Measurements from ENCODE around the gene HNRNPA2B1. TPM values are rescaled to one million over a fixed set of nuclear protein-coding genes. Genes with fewer than 3 reads are reported as not detected.

Gene HNRNPA2B1
- 237 and 272 TPM in 2 replicates for total RNA-seq (2014; rRNA removed; shearing (Covaris generic))

DNA sequence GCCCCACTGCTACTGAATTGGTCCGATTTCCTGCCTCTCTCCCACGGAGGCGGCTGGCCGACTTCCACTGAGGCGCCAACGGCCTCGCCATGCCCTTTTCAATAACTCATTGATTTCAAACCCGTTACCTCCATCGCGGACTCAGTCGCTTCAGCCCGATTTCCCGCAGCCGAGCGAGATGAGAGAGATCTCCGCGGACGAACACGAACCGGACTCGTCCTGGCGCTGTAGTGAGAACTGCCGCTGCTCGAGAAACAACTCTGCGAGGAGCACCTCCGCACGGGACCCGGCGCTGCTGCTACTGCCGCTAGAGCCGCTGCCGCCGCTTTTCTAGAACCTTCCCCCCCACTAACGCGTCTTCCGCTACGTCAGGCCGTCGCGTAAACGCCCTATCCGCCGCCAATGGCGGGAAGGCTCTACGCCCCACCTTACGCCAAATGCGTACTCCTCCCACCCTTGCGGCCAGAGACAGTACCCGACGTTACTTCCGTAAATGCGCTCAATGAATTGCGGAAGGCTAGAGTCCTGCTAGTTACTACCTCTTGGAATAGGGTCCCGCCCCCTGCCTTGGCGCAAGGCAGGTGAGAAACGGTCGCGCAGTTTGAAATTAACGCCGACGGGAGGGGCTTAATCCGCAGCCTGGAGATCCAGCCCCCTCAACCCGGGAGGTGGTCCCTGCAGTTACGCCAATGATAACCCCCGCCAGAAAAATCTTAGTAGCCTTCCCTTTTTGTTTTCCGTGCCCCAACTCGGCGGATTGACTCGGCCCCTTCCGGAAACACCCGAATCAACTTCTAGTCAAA is at the start of gene HNRNPA2B1:
Gene HNRNPA2B1 (minus strand): TSS at position 303 of the 803 bp plus-strand sequence. CDS start 169 bp downstream, at position 134.
- DNase-seq (ENCODE audit: low spot score): peak; percentile 100

DNA sequence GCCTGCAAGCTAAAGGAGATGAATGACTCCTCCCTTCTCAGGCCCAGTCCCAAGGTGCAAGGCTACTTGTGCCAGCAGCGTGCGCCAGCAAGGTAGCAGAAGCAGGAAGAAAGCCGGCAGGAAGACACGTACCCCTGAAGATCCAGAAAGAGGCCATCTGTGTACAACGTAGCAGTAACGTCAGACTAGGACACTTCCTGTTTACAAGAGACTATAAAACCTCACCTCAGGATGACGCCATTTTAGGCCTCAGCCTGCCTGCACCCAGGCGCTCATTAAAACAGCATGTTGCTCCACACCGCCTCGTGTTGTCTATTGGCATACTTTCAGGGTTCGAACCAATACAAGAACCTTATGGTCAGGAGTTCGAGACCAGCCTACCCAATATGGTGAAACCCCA is 49.7 kb upstream of the HNRNPA2B1 start:
- no peak for DNase-seq (ENCODE audit: low spot score)

GRCh38 chr7:26245150-26245549 is 44.6 kb upstream of the HNRNPA2B1 start:
- no peak for DNase-seq (ENCODE audit: low spot score)

GRCh38 chr7:26238032-26238431 is 37.5 kb upstream of the HNRNPA2B1 start:
- no peak for DNase-seq (ENCODE audit: low spot score)

- no peak for DNase-seq (ENCODE audit: low spot score)
These were observed 36.7 kb upstream of the HNRNPA2B1 start for GRCh38 chr7:26237035-26237807.

DNA sequence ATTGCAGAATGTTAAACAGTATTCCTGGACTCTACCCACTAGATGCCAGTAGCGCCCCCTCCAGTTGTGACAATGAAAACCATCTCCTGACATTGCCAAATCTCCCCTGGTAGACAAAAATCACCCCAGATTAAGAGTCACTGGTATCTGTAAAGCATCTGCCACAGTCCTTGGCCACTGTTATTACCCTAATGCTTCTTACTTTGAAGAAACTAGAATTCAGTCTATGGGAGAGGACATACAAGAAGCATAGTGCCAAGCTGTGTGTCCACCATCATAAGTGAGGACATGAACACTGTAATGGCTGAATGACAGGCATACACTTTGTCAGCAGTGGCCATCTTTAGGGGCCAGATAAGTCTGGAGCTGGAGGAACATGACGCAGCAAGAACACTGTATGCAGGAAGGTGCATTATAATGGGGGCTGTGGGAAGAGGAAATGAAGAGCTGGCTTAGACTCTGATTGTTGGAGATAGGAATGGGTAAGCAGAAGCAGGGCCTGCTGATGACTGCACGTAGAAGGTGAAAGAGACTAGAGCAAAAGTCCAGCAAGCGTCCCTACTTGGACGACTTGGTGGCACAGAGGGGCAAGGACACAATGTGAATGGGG is 33.5 kb upstream of the HNRNPA2B1 start:
- DNase-seq (ENCODE audit: low spot score): no peak

GRCh38 chr7:26227987-26228386 is 27.4 kb upstream of the HNRNPA2B1 start:
- DNase-seq (ENCODE audit: low spot score): no peak

DNA sequence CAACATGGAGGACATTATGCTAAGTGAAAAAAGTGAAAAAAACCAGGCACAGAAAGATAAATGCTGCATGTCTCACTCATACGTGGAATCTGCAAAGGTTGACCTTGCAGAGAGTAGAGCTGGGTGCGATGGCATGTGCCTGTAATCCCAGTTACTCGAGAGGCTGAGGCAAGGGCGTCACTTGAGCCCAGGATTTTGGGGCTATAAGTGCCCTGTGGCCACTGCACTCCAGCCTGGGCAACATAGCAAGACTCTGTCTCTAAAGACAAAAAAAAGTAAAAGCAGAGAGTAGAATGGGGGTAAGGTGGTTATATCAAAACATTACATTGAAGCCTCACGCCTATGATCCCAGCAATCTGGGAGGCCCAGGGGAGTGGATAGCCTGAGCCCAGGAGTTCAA is 23.8 kb upstream of the HNRNPA2B1 start:
- no peak for DNase-seq (ENCODE audit: low spot score)

GRCh38 chr7:26216049-26216448 is 15.5 kb upstream of the HNRNPA2B1 start:
- no peak for DNase-seq (ENCODE audit: low spot score)

- DNase-seq (ENCODE audit: low spot score): peak; percentile 12
These were observed 13.4 kb upstream of the HNRNPA2B1 start for GRCh38 chr7:26213807-26214515.

GRCh38 chr7:26212921-26213718 is 12.6 kb upstream of the HNRNPA2B1 start:
- no peak for DNase-seq (ENCODE audit: low spot score)

- no peak for DNase-seq (ENCODE audit: low spot score)
These were observed 7.5 kb upstream of the HNRNPA2B1 start for GRCh38 chr7:26208040-26208439.

- DNase-seq (ENCODE audit: low spot score): no peak
These were observed 2.5 kb upstream of the HNRNPA2B1 start for GRCh38 chr7:26203016-26203415.

- peak; percentile 64 for DNase-seq (ENCODE audit: low spot score)
These were observed 1.8 kb upstream of the HNRNPA2B1 start for GRCh38 chr7:26202019-26202990.

- peak; percentile 92 for DNase-seq (ENCODE audit: low spot score)
These were observed 887 bp upstream of the HNRNPA2B1 start, which contains the start of gene CBX3 for GRCh38 chr7:26201247-26202018. Gene CBX3, plus strand, starts transcription at chr7:26201745. Its CDS starts 1,254 bp downstream, at chr7:26202999.

- peak; percentile 86 for DNase-seq (ENCODE audit: low spot score)
These were observed 505 bp downstream of the HNRNPA2B1 start for GRCh38 chr7:26200038-26200443.

DNA sequence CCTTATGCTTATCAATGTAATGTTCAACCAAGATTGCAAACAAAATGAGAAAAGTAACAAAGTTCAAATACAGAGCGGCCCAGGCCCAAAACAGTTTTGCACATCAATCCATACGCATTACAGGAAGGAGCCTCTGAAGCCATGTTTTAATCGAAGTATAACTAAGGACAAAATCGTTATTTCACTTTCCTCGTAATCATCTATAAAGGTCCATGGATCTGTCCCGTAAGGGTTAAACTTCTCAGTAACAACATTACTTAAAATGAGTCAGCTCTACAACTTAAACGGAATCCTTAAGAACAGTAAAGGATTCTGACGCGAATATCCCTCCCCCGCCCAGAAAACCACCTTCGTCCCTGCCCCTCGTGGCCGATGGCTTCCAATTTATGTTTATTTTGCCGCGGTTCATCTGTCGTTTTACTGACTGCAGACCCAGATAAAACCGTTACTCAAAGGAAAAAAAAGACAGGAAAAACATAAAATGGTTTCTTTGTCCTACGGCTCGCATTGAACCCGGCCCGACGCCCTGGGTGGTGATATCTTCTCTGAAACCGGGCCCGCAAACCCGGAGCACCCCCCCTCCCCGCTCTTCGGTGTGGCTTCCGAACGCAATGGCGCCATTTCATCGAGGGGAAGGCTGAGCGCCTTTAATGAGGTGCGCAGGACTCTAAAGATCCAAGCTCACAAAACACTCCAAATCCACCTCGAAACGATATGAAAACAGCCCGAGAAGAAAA is 1.1 kb downstream of the HNRNPA2B1 start:
- DNase-seq (ENCODE audit: low spot score): peak; percentile 59

DNA sequence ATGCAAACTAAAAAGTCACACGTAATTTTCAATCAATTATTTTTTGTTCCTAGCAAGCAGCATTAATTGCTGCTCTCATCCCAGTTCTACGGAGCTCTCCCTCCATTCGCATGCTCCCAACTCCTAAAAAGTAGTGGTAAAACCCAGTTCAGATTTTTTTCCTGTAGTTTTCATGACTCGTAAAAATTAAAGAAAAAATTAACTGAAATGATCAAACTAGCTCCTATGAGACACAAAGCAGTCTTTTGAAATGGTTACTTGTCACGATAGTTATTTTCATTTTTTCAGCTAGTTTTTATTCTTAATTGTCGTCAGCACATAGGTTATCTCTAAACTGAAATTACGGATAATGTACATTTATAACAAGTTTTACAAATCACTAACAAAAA is 1.8 kb downstream of the HNRNPA2B1 start:
- DNase-seq (ENCODE audit: low spot score): peak; percentile 66
